Measurements from ENCODE around the gene HEPN1. TPM values are rescaled to one million over a fixed set of nuclear protein-coding genes. Genes with fewer than 3 reads are reported as not detected.

The HEPN1 gene
- total and polyA plus RNA-seq, 2 experiments from 2014 or later, result not detected

GRCh38 chr11:124896071-124896750 lies 22.8 kb upstream of the HEPN1 start:
- Histone ChIP-seq H3K36me3 (ENCODE audit: insufficient read depth) (no peaks in the 10 kb centered on the region), H3K9me2 (ENCODE audit: insufficient read depth) (0 out of 2 replicates have a peak, but pooled peaks cover 3% of the 10 kb centered on the region), H3K4me1 (ENCODE audit: insufficient read depth) (peaks cover 4% of the 10 kb centered on the region; the same call in 1 of the 2 replicates), H3F3A (replicated peaks; ENCODE audit: low read depth) (no peaks in the 10 kb centered on the region), H3K79me2 (replicated peaks; ENCODE audit: insufficient read depth) (no peaks in the 10 kb centered on the region), H3K27me3 (ENCODE audit: insufficient read depth) (no peaks in the 10 kb centered on the region), H3K4me2 (no peak overlapping the region), H4K20me1 (replicated peaks; ENCODE audit: insufficient read depth) (no peaks in the 10 kb centered on the region), H3K4me3 (no peak overlapping the region), H2AFZ (no peak overlapping the region), H3K27ac (ENCODE audit: low read depth) (no peak overlapping the region)
- Mint-ChIP-seq H3K27me3 (ENCODE audit: insufficient read depth, low read depth, poor library complexity) (peaks cover 11% of the 10 kb centered on the region), H3K9me3 (no peaks in the 10 kb centered on the region), H3K27ac (no peak overlapping the region), H3K36me3 (ENCODE audit: low read depth) (no peaks in the 10 kb centered on the region), H3K4me1 (peaks cover 23% of the 10 kb centered on the region), H3K4me3 (no peak overlapping the region)
- ATAC-seq (no peak), DNase-seq (ENCODE audit: low spot score) (no peak)
- TF ChIP-seq ETS1 (IDR thresholded peaks at IDR 0.05), result no peak

GRCh38 chr11:124896821-124897391 lies 22.1 kb upstream of the HEPN1 start:
- no peak overlapping the region for H3K4me2 ChIP-seq
- H3K4me1 Mint-ChIP-seq, result peaks cover 21% of the 10 kb centered on the region
- 0 out of 2 replicates have a peak, but pooled peaks cover 3% of the 10 kb centered on the region for H3K27me3 ChIP-seq (ENCODE audit: insufficient read depth)
- no peaks in the 10 kb centered on the region for H4K20me1 ChIP-seq (replicated peaks; ENCODE audit: insufficient read depth)
- H3K4me1 ChIP-seq (ENCODE audit: insufficient read depth), result peaks cover 4% of the 10 kb centered on the region; the same call in 1 of the 2 replicates
- H3K79me2 ChIP-seq (replicated peaks; ENCODE audit: insufficient read depth), result no peaks in the 10 kb centered on the region
- DNase-seq (ENCODE audit: low spot score) (no peak), ATAC-seq (no peak)
- no peak overlapping the region for H3K4me3 ChIP-seq
- TF ChIP-seq ZNF331 (CRISPR knock-in tag; IDR thresholded peaks at IDR 0.05; ENCODE audit: low read depth), result no peak
- no peak overlapping the region for H2AFZ ChIP-seq
- H3K27ac Mint-ChIP-seq, result no peak overlapping the region
- no peaks in the 10 kb centered on the region for H3F3A ChIP-seq (replicated peaks; ENCODE audit: low read depth)
- no peaks in the 10 kb centered on the region for H3K36me3 ChIP-seq (ENCODE audit: insufficient read depth)
- H3K9me2 ChIP-seq (ENCODE audit: insufficient read depth), result 0 out of 2 replicates have a peak, but pooled peaks cover 4% of the 10 kb centered on the region
- no peak overlapping the region for H3K4me3 Mint-ChIP-seq
- H3K27ac ChIP-seq (ENCODE audit: low read depth), result no peak overlapping the region
- H3K9me3 Mint-ChIP-seq, result no peaks in the 10 kb centered on the region
- peaks cover 11% of the 10 kb centered on the region for H3K27me3 Mint-ChIP-seq (ENCODE audit: insufficient read depth, low read depth, poor library complexity)
- H3K36me3 Mint-ChIP-seq (ENCODE audit: low read depth), result no peaks in the 10 kb centered on the region

GRCh38 chr11:124897674-124898262 lies 21.3 kb upstream of the HEPN1 start, which contains the start of gene ROBO4:
Gene ROBO4 (minus strand): TSS chr11:124897865. CDS start chr11:124897795, 70 bp downstream.
- Mint-ChIP-seq H3K27ac (no peak within 1 kb of the TSS), H3K27me3 (ENCODE audit: insufficient read depth, low read depth, poor library complexity) (peaks cover 11% of the 10 kb centered on the region), H3K4me3 (no peak within 1 kb of the TSS; the same call in 2 of the 3 replicates), H3K4me1 (peaks cover 21% of the 10 kb centered on the region), H3K9me3 (no peaks in the 10 kb centered on the region), H3K36me3 (ENCODE audit: low read depth) (no peaks in the 10 kb centered on the region)
- H3K4me3 ChIP-seq, result no peak within 1 kb of the TSS
- H4K20me1 ChIP-seq (replicated peaks; ENCODE audit: insufficient read depth), result no peaks in the 10 kb centered on the region
- H3K4me2 ChIP-seq, result no peak within 1 kb of the TSS
- no peaks in the 10 kb centered on the region for H3K79me2 ChIP-seq (replicated peaks; ENCODE audit: insufficient read depth)
- H2AFZ ChIP-seq, result no peak within 1 kb of the TSS
- no peaks in the 10 kb centered on the region for H3F3A ChIP-seq (replicated peaks; ENCODE audit: low read depth)
- no peak within 1 kb of the TSS for H3K27ac ChIP-seq (ENCODE audit: low read depth)
- H3K36me3 ChIP-seq (ENCODE audit: insufficient read depth), result no peaks in the 10 kb centered on the region
- DNase-seq (ENCODE audit: low spot score) (no peak), ATAC-seq (no peak)
- 0 out of 2 replicates have a peak, but pooled peaks cover 4% of the 10 kb centered on the region for H3K9me2 ChIP-seq (ENCODE audit: insufficient read depth)
- H3K4me1 ChIP-seq (ENCODE audit: insufficient read depth), result peaks cover 4% of the 10 kb centered on the region; the same call in 1 of the 2 replicates
- H3K27me3 ChIP-seq (ENCODE audit: insufficient read depth), result 0 out of 2 replicates have a peak, but pooled peaks cover 5% of the 10 kb centered on the region
- TF ChIP-seq ZNF114 (CRISPR knock-in tag; IDR thresholded peaks at IDR 0.05), result no peak
- TF ChIP-seq POLR2AphosphoS5 (IDR thresholded peaks at IDR 0.05; ENCODE audit: low read depth), result no peak
- TF ChIP-seq ZNF462 (CRISPR knock-in tag; IDR thresholded peaks at IDR 0.05), result no peak
- TF ChIP-seq JUNB (IDR thresholded peaks at IDR 0.05; ENCODE audit: unreplicated experiment), result no peak

Data from GM23338 (cell line).